Ectodermal cell (in vitro differentiated cells): Measurements from ENCODE around the gene CAVIN2.

Source experiments
- H3K27ac ChIP-seq: 2 replicates; pipeline ENCODE4 v1.7.0; 2013; ENCODE audit warnings: mild to moderate bottlenecking, low read depth, low read length; ENCODE audit not compliant: insufficient read depth, poor library complexity, severe bottlenecking
- H3K27me3 ChIP-seq: 2 replicates; pipeline ENCODE4 v1.7.0; 2013; ENCODE audit warnings: mild to moderate bottlenecking, low read length; ENCODE audit not compliant: insufficient read depth, control insufficient read depth, poor library complexity, severe bottlenecking
- H3K36me3 ChIP-seq: one replicate; pipeline ENCODE4 v1.7.0; 2013; ENCODE audit warnings: low read length; ENCODE audit not compliant: control insufficient read depth, insufficient read depth
- H3K4me1 ChIP-seq: one replicate; pipeline ENCODE4 v1.7.0; 2013; ENCODE audit warnings: low read length; ENCODE audit not compliant: control insufficient read depth, insufficient read depth
- H3K4me3 ChIP-seq: 2 replicates; pipeline ENCODE4 v1.7.0; 2013; ENCODE audit warnings: low read depth, low read length, control low read depth; ENCODE audit not compliant: insufficient read depth
- H3K9me3 ChIP-seq: 2 replicates; pipeline ENCODE4 v1.7.0; 2013; ENCODE audit warnings: mild to moderate bottlenecking, low read length, moderate library complexity; ENCODE audit not compliant: control insufficient read depth
- WGBS, 2 experiments: methylation state at CpG; one replicate each; pipeline ENCODE4 v1.1.7; 2013; ENCODE audit warnings: missing lambda C conversion rate in 2 of 2; 5-methylcytosine and 5-hydroxymethylcytosine counted together

Gene CAVIN2

DNA sequence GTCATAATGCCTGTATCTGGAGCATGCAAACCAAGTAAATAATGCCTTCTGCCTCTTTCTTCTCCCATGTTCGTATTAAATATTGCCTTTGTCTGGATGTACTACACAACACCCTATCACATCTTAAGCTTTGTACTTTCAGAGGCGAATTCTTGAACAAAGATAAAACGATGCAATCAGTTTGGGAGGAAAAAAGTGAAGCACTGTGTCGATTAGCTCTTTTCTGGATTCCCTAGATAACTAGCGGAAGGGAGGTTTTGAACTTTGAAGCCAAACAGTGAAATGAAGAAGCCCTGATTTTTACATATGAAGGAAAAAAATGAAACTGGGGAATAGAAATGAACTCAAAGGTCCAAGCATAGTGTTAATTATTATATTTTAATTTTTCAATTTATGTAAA is 44.7 kb downstream of the CAVIN2 start:
- no peaks in the 10 kb centered on the region for H3K36me3 ChIP-seq
- H3K4me3 ChIP-seq, result no peak overlapping the region
- H3K4me1 ChIP-seq, result no peaks in the 10 kb centered on the region
- 91 to 95% methylated on average over 5 of the region's 5 CpGs for WGBS, 2 experiments
- H3K9me3 ChIP-seq, result no peaks in the 10 kb centered on the region
- H3K27ac ChIP-seq, result no peak overlapping the region
- no peaks in the 10 kb centered on the region for H3K27me3 ChIP-seq

DNA sequence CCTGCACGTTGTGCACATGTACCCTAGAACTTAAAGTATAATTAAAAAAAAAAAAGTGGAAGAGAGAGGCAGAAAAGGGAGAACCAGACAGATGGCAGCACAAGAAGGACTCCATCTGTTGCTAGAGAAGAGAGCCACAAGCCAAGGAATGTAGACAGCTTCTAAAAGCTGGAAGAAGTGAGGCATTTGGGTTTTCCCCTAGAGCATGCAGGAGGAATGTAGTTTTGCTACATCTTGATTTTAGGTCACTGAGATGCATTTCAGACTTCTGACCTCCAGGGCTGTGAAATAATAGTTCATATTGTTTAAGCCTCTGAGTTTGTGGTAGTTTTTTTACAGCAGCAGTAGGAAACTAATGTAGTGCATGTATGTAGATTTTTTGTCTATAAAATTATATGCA is 46.0 kb downstream of the CAVIN2 start:
- H3K4me3 ChIP-seq, result no peak overlapping the region
- H3K27ac ChIP-seq, result no peak overlapping the region
- no peaks in the 10 kb centered on the region for H3K9me3 ChIP-seq
- H3K36me3 ChIP-seq, result no peaks in the 10 kb centered on the region
- no peaks in the 10 kb centered on the region for H3K4me1 ChIP-seq
- WGBS, 2 experiments, result 89% methylated on average over 1 of the region's 1 CpG; no CpG with 5 or more reads in 1 of the 2 experiments
- H3K27me3 ChIP-seq, result no peaks in the 10 kb centered on the region

DNA sequence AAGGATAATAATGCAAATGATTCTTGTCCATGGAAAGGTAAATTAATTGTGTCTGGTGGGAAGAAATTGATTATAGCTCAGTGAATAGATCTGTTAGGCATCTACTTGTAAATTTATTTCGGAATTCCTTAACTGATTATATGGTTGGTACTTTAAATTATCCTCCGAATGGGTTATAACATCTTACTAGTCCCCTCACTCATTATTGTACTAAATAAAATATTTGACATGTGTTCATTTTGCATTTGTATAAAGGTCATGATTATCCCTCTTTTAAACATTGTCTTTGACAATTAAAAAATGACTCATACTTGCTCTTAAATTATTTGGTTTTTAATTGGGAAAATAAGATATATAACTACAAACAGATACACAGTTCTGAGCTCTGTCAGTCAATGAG is 47.4 kb downstream of the CAVIN2 start:
- Histone ChIP-seq H3K27ac (no peak overlapping the region), H3K27me3 (no peaks in the 10 kb centered on the region), H3K4me1 (no peaks in the 10 kb centered on the region), H3K9me3 (no peaks in the 10 kb centered on the region), H3K4me3 (no peak overlapping the region), H3K36me3 (no peaks in the 10 kb centered on the region)
- 100% methylated on average over 1 of the region's 2 CpGs; no CpG with 5 or more reads in 1 of the 2 experiments for WGBS, 2 experiments

DNA sequence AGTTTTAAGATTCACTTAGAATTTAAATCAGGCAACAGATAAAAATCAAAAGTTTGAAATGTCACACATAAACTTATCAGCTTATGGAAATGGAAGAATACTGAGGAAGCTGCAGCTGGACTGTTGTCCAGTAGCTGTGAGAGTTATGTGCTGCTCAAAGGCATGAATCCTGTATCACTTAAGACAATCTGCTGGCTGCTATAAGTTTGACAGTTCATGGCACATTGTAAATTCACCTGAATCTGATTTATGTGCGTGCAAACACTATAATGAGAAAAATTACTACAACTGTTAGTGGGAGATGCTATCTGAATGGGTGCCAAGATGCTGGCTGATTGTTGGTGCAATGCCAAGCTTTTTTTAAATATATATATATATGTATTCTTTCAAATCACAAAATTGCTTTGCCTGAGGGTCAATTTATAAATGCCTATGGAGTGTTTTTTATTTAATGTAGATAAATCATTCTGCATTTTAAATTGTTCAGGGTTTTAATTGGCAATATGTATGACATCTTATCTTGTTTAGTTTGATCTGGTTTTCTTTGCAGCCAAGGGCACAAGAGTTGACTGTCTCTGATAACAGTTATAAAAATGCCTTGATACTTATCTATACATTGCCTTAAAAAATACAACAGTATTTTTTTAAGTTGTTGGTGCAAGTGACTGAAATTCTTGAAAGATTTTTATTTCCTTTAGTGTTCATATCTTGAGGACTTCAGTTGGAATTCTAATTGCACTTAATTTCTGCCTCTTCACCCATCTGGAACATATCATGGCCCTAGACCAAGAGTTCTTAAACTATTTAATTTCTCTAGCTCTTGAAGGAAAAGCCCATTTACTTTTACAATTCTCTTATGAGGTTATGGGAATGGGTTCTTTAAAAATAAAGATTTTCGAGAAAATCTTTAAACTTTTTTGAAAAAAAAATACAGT is 48.7 kb downstream of the CAVIN2 start:
- Histone ChIP-seq H3K27me3 (no peaks in the 10 kb centered on the region), H3K4me1 (no peaks in the 10 kb centered on the region), H3K36me3 (no peaks in the 10 kb centered on the region), H3K9me3 (no peaks in the 10 kb centered on the region), H3K27ac (no peak overlapping the region), H3K4me3 (no peak overlapping the region)
- 82 to 91% methylated on average over 2 of the region's 2 CpGs for WGBS, 2 experiments

DNA sequence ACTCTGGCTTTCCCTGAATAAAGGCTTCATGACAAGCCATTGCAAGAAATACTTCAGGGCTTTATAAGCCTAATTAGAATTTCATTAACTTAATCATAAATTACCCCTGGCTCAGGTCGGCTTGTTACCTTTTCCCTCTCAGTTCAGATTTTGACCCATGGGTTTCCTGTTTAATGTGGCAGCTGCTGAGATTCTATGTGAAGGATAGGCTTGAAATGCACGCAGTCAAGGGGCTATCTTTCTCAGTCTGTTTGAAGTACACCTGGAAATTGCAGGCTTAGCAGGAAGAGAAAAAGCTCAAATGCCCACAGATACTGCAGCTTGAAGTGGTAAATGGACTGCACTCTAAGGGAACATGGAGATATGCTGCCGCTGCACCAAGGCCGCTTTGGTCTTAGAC is 49.4 kb downstream of the CAVIN2 start:
- H3K4me1 ChIP-seq, result no peaks in the 10 kb centered on the region
- no peaks in the 10 kb centered on the region for H3K27me3 ChIP-seq
- WGBS, 2 experiments, result 79 to 81% methylated on average over 4 of the region's 4 CpGs
- no peak overlapping the region for H3K4me3 ChIP-seq
- H3K27ac ChIP-seq, result no peak overlapping the region
- no peaks in the 10 kb centered on the region for H3K36me3 ChIP-seq
- no peaks in the 10 kb centered on the region for H3K9me3 ChIP-seq

DNA sequence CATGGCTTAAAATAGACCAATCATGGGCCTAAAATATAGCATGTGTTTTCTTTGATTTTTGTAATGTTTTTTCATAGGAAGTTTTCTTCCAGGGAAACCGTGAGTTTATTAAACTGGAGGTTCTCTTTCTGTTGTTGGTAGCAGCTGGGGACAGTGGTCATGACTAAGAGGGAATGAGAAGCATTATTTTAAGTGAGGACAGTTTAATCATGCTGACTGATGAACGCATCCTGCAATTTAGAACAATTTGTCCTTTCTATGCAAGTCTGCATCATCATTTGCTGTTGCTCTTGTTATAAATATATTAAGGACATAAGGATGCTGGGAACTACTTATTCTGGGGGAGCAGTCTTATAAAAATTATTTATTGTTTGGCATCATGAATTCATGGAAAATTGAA is 51.2 kb downstream of the CAVIN2 start:
- Histone ChIP-seq H3K4me1 (no peaks in the 10 kb centered on the region), H3K27ac (no peak overlapping the region)
- 91 to 100% methylated on average over 2 of the region's 2 CpGs for WGBS, 2 experiments

GRCh38 chr2:191791953-191792560 is 54.8 kb downstream of the CAVIN2 start:
- no peaks in the 10 kb centered on the region for H3K9me3 ChIP-seq
- no peaks in the 10 kb centered on the region for H3K4me1 ChIP-seq
- no peak overlapping the region for H3K4me3 ChIP-seq
- 89 to 96% methylated on average over 3 of the region's 3 CpGs for WGBS, 2 experiments
- H3K27ac ChIP-seq, result no peak overlapping the region
- no peaks in the 10 kb centered on the region for H3K27me3 ChIP-seq
- no peaks in the 10 kb centered on the region for H3K36me3 ChIP-seq

More for the DNA sequence above, 51.2 kb downstream of the CAVIN2 start:
- no peaks in the 10 kb centered on the region for H3K36me3 ChIP-seq
- no peak overlapping the region for H3K4me3 ChIP-seq
- H3K27me3 ChIP-seq, result no peaks in the 10 kb centered on the region
- no peaks in the 10 kb centered on the region for H3K9me3 ChIP-seq

GRCh38 chr2:191790737-191791136 is 56.2 kb downstream of the CAVIN2 start:
- no peaks in the 10 kb centered on the region for H3K4me1 ChIP-seq
- H3K4me3 ChIP-seq, result no peak overlapping the region
- H3K36me3 ChIP-seq, result no peaks in the 10 kb centered on the region
- no peaks in the 10 kb centered on the region for H3K9me3 ChIP-seq
- WGBS, 2 experiments, result 97% methylated on average over 1 of the region's 1 CpG
- H3K27me3 ChIP-seq, result no peaks in the 10 kb centered on the region
- no peak overlapping the region for H3K27ac ChIP-seq

DNA sequence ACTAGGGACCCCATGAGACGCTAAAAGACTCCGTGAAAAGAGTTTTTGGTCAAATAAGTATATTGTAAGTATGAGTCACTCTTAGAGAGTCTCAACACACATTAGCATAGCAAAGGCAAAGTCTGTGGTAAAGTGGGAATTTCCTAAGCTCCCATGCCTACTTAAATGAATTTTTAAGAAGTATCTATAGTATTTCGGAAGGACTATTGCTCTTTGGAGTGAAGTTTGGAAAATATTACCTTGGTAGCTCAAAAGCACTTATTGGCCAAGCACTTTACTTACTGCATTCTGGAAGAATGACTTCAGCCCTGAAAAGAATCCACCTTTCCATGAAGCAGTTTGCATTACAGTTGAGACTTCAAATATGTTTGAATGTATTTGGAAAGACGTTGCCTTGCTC is 57.1 kb downstream of the CAVIN2 start:
- Histone ChIP-seq H3K4me3 (no peak overlapping the region), H3K36me3 (no peaks in the 10 kb centered on the region), H3K9me3 (no peaks in the 10 kb centered on the region), H3K27me3 (no peaks in the 10 kb centered on the region), H3K4me1 (no peaks in the 10 kb centered on the region), H3K27ac (no peak overlapping the region)
- WGBS, 2 experiments, result 89 to 93% methylated on average over 4 of the region's 4 CpGs

DNA sequence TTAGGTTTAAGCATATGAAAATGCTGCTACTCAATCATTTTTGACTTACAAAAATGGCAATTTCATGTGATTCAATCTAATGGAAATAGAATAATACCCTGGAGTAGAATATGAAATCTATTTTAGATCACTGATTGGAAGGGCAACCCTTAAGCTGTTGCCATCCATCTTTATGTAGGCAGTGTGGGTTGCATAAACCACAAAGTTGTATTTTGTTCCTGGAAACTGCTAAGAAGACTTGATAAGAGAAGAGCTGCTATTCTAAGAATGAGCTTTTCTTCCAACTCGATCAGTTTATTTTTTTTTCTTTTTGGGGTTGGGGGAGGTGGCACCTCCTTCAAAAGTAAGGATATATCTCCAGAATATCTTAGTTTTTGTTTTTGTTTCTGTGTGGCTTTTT is 60.2 kb downstream of the CAVIN2 start:
- no peaks in the 10 kb centered on the region for H3K9me3 ChIP-seq
- H3K27me3 ChIP-seq, result no peaks in the 10 kb centered on the region
- H3K4me1 ChIP-seq, result no peaks in the 10 kb centered on the region
- WGBS, 2 experiments, result 93 to 100% methylated on average over 1 of the region's 1 CpG
- H3K4me3 ChIP-seq, result no peak overlapping the region
- no peaks in the 10 kb centered on the region for H3K36me3 ChIP-seq
- H3K27ac ChIP-seq, result no peak overlapping the region
